Measurements from ENCODE around the gene OSBPL6.

The OSBPL6 gene

GRCh38 chr2:178379162-178380004, 185.1 kb downstream of the OSBPL6 start:
- no peak for DNase-seq (ENCODE audit: low read depth)
- no peak overlapping the region for H3K4me3 ChIP-seq (ENCODE audit: low read depth, low read length)
- TF ChIP-seq MYC (IDR thresholded peaks at IDR 0.05; ENCODE audit: low read depth, low read length) (no peak), POLR2A (IDR thresholded peaks at IDR 0.05; ENCODE audit: extremely low read depth, insufficient read length) (no peak)
- TF ChIP-seq, protein P1, sequence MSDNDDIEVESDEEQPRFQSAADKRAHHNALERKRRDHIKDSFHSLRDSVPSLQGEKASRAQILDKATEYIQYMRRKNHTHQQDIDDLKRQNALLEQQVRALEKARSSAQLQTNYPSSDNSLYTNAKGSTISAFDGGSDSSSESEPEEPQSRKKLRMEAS (IDR thresholded peaks at IDR 0.05; ENCODE audit: low read depth, low read length): no peak
- TF ChIP-seq, protein P2, sequence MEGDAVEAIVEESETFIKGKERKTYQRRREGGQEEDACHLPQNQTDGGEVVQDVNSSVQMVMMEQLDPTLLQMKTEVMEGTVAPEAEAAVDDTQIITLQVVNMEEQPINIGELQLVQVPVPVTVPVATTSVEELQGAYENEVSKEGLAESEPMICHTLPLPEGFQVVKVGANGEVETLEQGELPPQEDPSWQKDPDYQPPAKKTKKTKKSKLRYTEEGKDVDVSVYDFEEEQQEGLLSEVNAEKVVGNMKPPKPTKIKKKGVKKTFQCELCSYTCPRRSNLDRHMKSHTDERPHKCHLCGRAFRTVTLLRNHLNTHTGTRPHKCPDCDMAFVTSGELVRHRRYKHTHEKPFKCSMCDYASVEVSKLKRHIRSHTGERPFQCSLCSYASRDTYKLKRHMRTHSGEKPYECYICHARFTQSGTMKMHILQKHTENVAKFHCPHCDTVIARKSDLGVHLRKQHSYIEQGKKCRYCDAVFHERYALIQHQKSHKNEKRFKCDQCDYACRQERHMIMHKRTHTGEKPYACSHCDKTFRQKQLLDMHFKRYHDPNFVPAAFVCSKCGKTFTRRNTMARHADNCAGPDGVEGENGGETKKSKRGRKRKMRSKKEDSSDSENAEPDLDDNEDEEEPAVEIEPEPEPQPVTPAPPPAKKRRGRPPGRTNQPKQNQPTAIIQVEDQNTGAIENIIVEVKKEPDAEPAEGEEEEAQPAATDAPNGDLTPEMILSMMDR (IDR thresholded peaks at IDR 0.05; ENCODE audit: low read depth, low read length): no peak

DNA sequence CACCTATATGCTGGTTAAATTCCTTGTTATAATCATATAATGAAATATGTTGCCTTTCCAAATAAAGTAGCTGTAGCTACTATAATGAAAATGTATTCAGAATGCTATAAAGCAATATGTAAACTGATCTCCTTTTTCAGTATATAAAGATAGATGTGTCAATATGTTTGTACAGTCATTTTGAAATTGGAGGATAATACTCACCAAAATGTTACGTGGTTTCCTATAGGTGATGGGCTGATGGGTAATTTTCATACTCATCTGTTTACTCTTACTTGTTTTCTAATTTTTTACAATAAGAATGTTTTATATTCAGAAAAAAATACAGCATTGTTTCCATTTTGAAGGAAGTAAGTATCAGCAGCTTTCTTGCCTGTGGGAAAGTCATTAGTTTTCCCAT, 186.5 kb downstream of the OSBPL6 start:
- no peak overlapping the region for H3K4me3 ChIP-seq (ENCODE audit: low read depth, low read length)
- TF ChIP-seq, protein P2 (IDR thresholded peaks at IDR 0.05; ENCODE audit: low read depth, low read length): no peak
- no peak for TF ChIP-seq POLR2A (IDR thresholded peaks at IDR 0.05; ENCODE audit: extremely low read depth, insufficient read length)
- TF ChIP-seq MYC (IDR thresholded peaks at IDR 0.05; ENCODE audit: low read depth, low read length): no peak
- TF ChIP-seq, protein P1 (IDR thresholded peaks at IDR 0.05; ENCODE audit: low read depth, low read length): no peak
- no peak for DNase-seq (ENCODE audit: low read depth)

- TF ChIP-seq, protein P1 (IDR thresholded peaks at IDR 0.05; ENCODE audit: low read depth, low read length): no peak
- DNase-seq (ENCODE audit: low read depth): no peak
- H3K4me3 ChIP-seq (ENCODE audit: low read depth, low read length): no peak overlapping the region
Measured at GRCh38 chr2:178383718-178384117, 189.4 kb downstream of the OSBPL6 start.

DNA sequence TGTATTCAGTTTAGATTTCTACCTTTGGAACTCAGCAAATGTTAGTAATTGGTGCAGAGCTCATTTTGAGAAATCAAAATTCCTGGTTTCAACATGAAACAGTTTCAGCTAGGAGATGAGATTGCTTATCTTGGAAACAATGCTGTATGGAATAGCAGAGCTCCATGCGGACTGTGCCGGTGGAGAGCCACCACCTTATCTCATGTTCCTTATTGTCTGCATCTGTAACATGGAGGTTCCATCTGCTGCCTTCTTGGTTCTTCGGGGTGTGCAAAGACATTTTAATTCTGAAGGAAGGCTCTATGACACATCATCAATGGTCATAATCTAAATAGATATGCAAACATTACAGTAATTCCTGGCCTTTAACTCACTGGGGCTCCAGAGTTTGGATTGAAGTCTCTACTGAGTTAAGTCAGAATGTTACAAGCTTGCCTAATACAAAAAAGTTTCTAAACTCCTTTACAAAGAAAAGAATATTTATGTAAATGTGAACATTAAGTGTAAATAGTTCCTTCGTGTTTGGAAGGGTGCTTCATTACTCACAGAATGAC, 191.4 kb downstream of the OSBPL6 start:
- no peak overlapping the region for H3K4me3 ChIP-seq (ENCODE audit: low read depth, low read length)
- no peak for DNase-seq (ENCODE audit: low read depth)
- TF ChIP-seq, protein P1 (IDR thresholded peaks at IDR 0.05; ENCODE audit: low read depth, low read length): no peak
- no peak for TF ChIP-seq MYC (IDR thresholded peaks at IDR 0.05; ENCODE audit: low read depth, low read length)
- TF ChIP-seq, protein P2 (IDR thresholded peaks at IDR 0.05; ENCODE audit: low read depth, low read length): no peak

- TF ChIP-seq POLR2A (IDR thresholded peaks at IDR 0.05; ENCODE audit: extremely low read depth, insufficient read length): no peak
- TF ChIP-seq MYC (IDR thresholded peaks at IDR 0.05; ENCODE audit: low read depth, low read length): no peak
- TF ChIP-seq, protein P2 (IDR thresholded peaks at IDR 0.05; ENCODE audit: low read depth, low read length): no peak
- TF ChIP-seq, protein P1 (IDR thresholded peaks at IDR 0.05; ENCODE audit: low read depth, low read length): no peak
- no peak for DNase-seq (ENCODE audit: low read depth)
- no peak overlapping the region for H3K4me3 ChIP-seq (ENCODE audit: low read depth, low read length)
Measured at GRCh38 chr2:178386986-178387597, 192.8 kb downstream of the OSBPL6 start.

- TF ChIP-seq, protein P1 (IDR thresholded peaks at IDR 0.05; ENCODE audit: low read depth, low read length): no peak
- no peak overlapping the region for H3K4me3 ChIP-seq (ENCODE audit: low read depth, low read length)
- no peak for DNase-seq (ENCODE audit: low read depth)
Measured at GRCh38 chr2:178388287-178388686, 194.0 kb downstream of the OSBPL6 start.

All from NB4 (cell line).